GM21723 (cell line): ENCODE measurements around the gene RAB7B.
"Not testable (repeated sequence)": the region's sequence is repeated elsewhere in the genome, so short reads cannot be mapped to it uniquely, and the experiment has no call there.

ENCODE experiments used
- ATAC-seq: cut with Tn5 transposase; IDR thresholded peaks from one replicate; pipeline ENCODE4 v1.9.1; 2021; ENCODE audit warnings: mild to moderate bottlenecking, moderate library complexity; ENCODE audit not compliant: unreplicated experiment

Gene RAB7B

GRCh38 chr1:205998457-205999241 lies 4.5 kb downstream of the RAB7B start:
- ATAC-seq: no peak

- ATAC-seq: not testable (repeated sequence)
Observed at GRCh38 chr1:205996641-205997040, 6.6 kb downstream of the RAB7B start.

GRCh38 chr1:205994346-205994745 lies 8.8 kb downstream of the RAB7B start:
- no peak for ATAC-seq

- no peak for ATAC-seq
Observed at GRCh38 chr1:205993068-205993467, 10.1 kb downstream of the RAB7B start.

- ATAC-seq: no peak
Observed at GRCh38 chr1:205992218-205992882, 10.8 kb downstream of the RAB7B start.

GRCh38 chr1:205991237-205991636 lies 12.0 kb downstream of the RAB7B start:
- ATAC-seq: no peak

- no peak for ATAC-seq
Observed at GRCh38 chr1:205990226-205990625, 13.0 kb downstream of the RAB7B start.

- ATAC-seq: no peak
Observed at GRCh38 chr1:205989786-205990185, 13.4 kb downstream of the RAB7B start.

GRCh38 chr1:205988585-205988995 lies 14.6 kb downstream of the RAB7B start:
- no peak for ATAC-seq

GRCh38 chr1:205986861-205987260 lies 16.3 kb downstream of the RAB7B start:
- no peak for ATAC-seq

GRCh38 chr1:205986292-205986691 lies 16.9 kb downstream of the RAB7B start:
- no peak for ATAC-seq

GRCh38 chr1:205985330-205986005 lies 17.7 kb downstream of the RAB7B start:
- no peak for ATAC-seq

GRCh38 chr1:205983925-205984725 lies 19.1 kb downstream of the RAB7B start:
- ATAC-seq: peak; percentile 49

GRCh38 chr1:205981257-205981656 lies 21.9 kb downstream of the RAB7B start:
- ATAC-seq: no peak

- ATAC-seq: no peak
Observed at GRCh38 chr1:205980237-205980870, 22.8 kb downstream of the RAB7B start.

- ATAC-seq: no peak
Observed at GRCh38 chr1:205979301-205979700, 23.9 kb downstream of the RAB7B start.

- no peak for ATAC-seq
Observed at GRCh38 chr1:205978676-205979075, 24.5 kb downstream of the RAB7B start.

- no peak for ATAC-seq
Observed at GRCh38 chr1:205977402-205978014, 25.7 kb downstream of the RAB7B start.

- no peak for ATAC-seq
Observed at GRCh38 chr1:205976708-205977401, 26.3 kb downstream of the RAB7B start.
